ENCODE measurements around the gene CARMIL1.

Gene CARMIL1

GRCh38 chr6:25237579-25237978, 41.6 kb upstream of the CARMIL1 start:
- no peak for TF ChIP-seq CTCF (conservative IDR thresholded peaks at IDR 0.05; ENCODE audit: low read depth, low read length)
- Histone ChIP-seq H3K4me2 (no peak overlapping the region), H4K20me1 (ENCODE audit: insufficient read depth) (no peaks in the 10 kb centered on the region), H3K9ac (no peak overlapping the region), H3K79me2 (ENCODE audit: insufficient read depth, low read depth) (no peaks in the 10 kb centered on the region), H3K27ac (no peak overlapping the region), H2AFZ (ENCODE audit: low read depth) (no peak overlapping the region), H3K4me1 (ENCODE audit: low read depth, poor library complexity, severe bottlenecking) (no peaks in the 10 kb centered on the region), H3K27me3 (ENCODE audit: insufficient read depth, low read depth) (no peaks in the 10 kb centered on the region), H3K4me3 (IDR thresholded peaks at IDR 0.05; ENCODE audit: insufficient read depth, low read depth, low read length) (no peak overlapping the region), H3K36me3 (ENCODE audit: insufficient read depth) (no peaks in the 10 kb centered on the region)

GRCh38 chr6:25239059-25239458, 40.1 kb upstream of the CARMIL1 start:
- H2AFZ ChIP-seq (ENCODE audit: low read depth) = no peak overlapping the region
- no peak overlapping the region for H3K4me3 ChIP-seq (IDR thresholded peaks at IDR 0.05; ENCODE audit: insufficient read depth, low read depth, low read length)
- H3K27ac ChIP-seq = no peak overlapping the region
- no peaks in the 10 kb centered on the region for H3K79me2 ChIP-seq (ENCODE audit: insufficient read depth, low read depth)
- no peak for TF ChIP-seq CTCF (conservative IDR thresholded peaks at IDR 0.05; ENCODE audit: low read depth, low read length)
- no peaks in the 10 kb centered on the region for H3K27me3 ChIP-seq (ENCODE audit: insufficient read depth, low read depth)
- no peaks in the 10 kb centered on the region for H3K36me3 ChIP-seq (ENCODE audit: insufficient read depth)
- H3K4me2 ChIP-seq = no peak overlapping the region
- no peaks in the 10 kb centered on the region for H3K4me1 ChIP-seq (ENCODE audit: low read depth, poor library complexity, severe bottlenecking)
- H4K20me1 ChIP-seq (ENCODE audit: insufficient read depth) = no peaks in the 10 kb centered on the region
- no peak overlapping the region for H3K9ac ChIP-seq

- no peaks in the 10 kb centered on the region for H3K4me1 ChIP-seq (ENCODE audit: low read depth, poor library complexity, severe bottlenecking)
- H3K9ac ChIP-seq = no peak overlapping the region
- no peaks in the 10 kb centered on the region for H3K79me2 ChIP-seq (ENCODE audit: insufficient read depth, low read depth)
- H3K27ac ChIP-seq = no peak overlapping the region
- H3K4me2 ChIP-seq = no peak overlapping the region
- H3K4me3 ChIP-seq (IDR thresholded peaks at IDR 0.05; ENCODE audit: insufficient read depth, low read depth, low read length) = no peak overlapping the region
- H3K27me3 ChIP-seq (ENCODE audit: insufficient read depth, low read depth) = no peaks in the 10 kb centered on the region
- no peak overlapping the region for H2AFZ ChIP-seq (ENCODE audit: low read depth)
- H3K36me3 ChIP-seq (ENCODE audit: insufficient read depth) = no peaks in the 10 kb centered on the region
- TF ChIP-seq CTCF (conservative IDR thresholded peaks at IDR 0.05; ENCODE audit: low read depth, low read length) = no peak
- H4K20me1 ChIP-seq (ENCODE audit: insufficient read depth) = no peaks in the 10 kb centered on the region
Measured at GRCh38 chr6:25239498-25239897, 39.7 kb upstream of the CARMIL1 start.

GRCh38 chr6:25242567-25242966, 36.6 kb upstream of the CARMIL1 start:
- no peaks in the 10 kb centered on the region for H3K27me3 ChIP-seq (ENCODE audit: insufficient read depth, low read depth)
- no peak overlapping the region for H3K4me2 ChIP-seq
- no peak overlapping the region for H3K9ac ChIP-seq
- no peak for TF ChIP-seq CTCF (conservative IDR thresholded peaks at IDR 0.05; ENCODE audit: low read depth, low read length)
- H3K27ac ChIP-seq = no peak overlapping the region
- no peaks in the 10 kb centered on the region for H3K36me3 ChIP-seq (ENCODE audit: insufficient read depth)
- no peak overlapping the region for H2AFZ ChIP-seq (ENCODE audit: low read depth)
- no peaks in the 10 kb centered on the region for H3K4me1 ChIP-seq (ENCODE audit: low read depth, poor library complexity, severe bottlenecking)
- H3K79me2 ChIP-seq (ENCODE audit: insufficient read depth, low read depth) = no peaks in the 10 kb centered on the region
- no peaks in the 10 kb centered on the region for H4K20me1 ChIP-seq (ENCODE audit: insufficient read depth)
- no peak overlapping the region for H3K4me3 ChIP-seq (IDR thresholded peaks at IDR 0.05; ENCODE audit: insufficient read depth, low read depth, low read length)

- Histone ChIP-seq H3K4me1 (ENCODE audit: low read depth, poor library complexity, severe bottlenecking) (no peaks in the 10 kb centered on the region), H2AFZ (ENCODE audit: low read depth) (no peak overlapping the region), H3K27ac (no peak overlapping the region), H3K79me2 (ENCODE audit: insufficient read depth, low read depth) (no peaks in the 10 kb centered on the region), H3K36me3 (ENCODE audit: insufficient read depth) (no peaks in the 10 kb centered on the region), H3K4me3 (IDR thresholded peaks at IDR 0.05; ENCODE audit: insufficient read depth, low read depth, low read length) (no peak overlapping the region), H3K9ac (no peak overlapping the region), H3K27me3 (ENCODE audit: insufficient read depth, low read depth) (no peaks in the 10 kb centered on the region), H3K4me2 (no peak overlapping the region), H4K20me1 (ENCODE audit: insufficient read depth) (no peaks in the 10 kb centered on the region)
- no peak for TF ChIP-seq CTCF (conservative IDR thresholded peaks at IDR 0.05; ENCODE audit: low read depth, low read length)
Measured at GRCh38 chr6:25244865-25245264, 34.3 kb upstream of the CARMIL1 start.

Data from KMS-11 (cell line).